Stomach (tissue), 4 donors: ENCODE data around the gene FAM229A.

Experiments used
- EP300 ChIP-seq: sonication (generic); formaldehyde crosslinking; IDR thresholded peaks from one replicate; pipeline ENCODE4 v1.6.1; 2017; ENCODE audit warnings: antibody characterized with exemption
- POLR2A ChIP-seq, 4 donors: fragments of 450-650 bp; IDR thresholded peaks; one replicate each; pipeline ENCODE4 v1.6.1; 2016; ENCODE audit warnings: antibody characterized with exemption in 4 of 4, control low read depth in 2 of 4, mild to moderate bottlenecking in 1 of 4, moderate library complexity in 1 of 4
- POLR2AphosphoS5 ChIP-seq, 3 donors: sonication (generic); formaldehyde crosslinking; IDR thresholded peaks; one replicate each; pipeline ENCODE4 v1.6.1; 2016; ENCODE audit warnings: antibody characterized with exemption in 3 of 3
- TF ChIP-seq, protein P1 (sequence below), 7 experiments: fragments of 450-650 bp in 4 of 7; fragments of 200-600 bp in 3 of 7; sonication (generic) in 3 of 7; IDR thresholded peaks; one replicate each; pipeline ENCODE4 v1.5.1; 2016 to 2019; ENCODE audit warnings: antibody characterized with exemption in 7 of 7, control low read depth in 2 of 7, mild to moderate bottlenecking in 1 of 7

DNA sequence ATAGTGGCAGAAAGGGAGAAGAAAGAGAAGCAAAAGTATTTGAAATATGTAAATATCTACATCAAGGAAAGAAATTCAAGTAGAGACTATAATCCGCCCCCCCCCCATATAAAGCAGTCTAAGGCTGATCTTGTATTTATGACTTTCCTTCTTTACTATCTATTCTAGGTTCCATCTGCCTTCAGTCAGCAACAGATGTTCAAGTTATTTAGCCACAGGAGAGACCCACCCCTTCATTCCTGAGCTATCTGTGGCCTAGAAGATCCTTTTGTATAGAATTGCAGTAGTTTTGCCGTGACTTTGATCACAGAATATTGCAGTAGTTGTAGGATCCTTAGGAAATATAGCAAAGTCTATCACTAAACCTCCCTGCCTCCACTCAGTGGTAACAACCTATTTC, 42.7 kb upstream of the FAM229A start:
- TF ChIP-seq, protein P1, sequence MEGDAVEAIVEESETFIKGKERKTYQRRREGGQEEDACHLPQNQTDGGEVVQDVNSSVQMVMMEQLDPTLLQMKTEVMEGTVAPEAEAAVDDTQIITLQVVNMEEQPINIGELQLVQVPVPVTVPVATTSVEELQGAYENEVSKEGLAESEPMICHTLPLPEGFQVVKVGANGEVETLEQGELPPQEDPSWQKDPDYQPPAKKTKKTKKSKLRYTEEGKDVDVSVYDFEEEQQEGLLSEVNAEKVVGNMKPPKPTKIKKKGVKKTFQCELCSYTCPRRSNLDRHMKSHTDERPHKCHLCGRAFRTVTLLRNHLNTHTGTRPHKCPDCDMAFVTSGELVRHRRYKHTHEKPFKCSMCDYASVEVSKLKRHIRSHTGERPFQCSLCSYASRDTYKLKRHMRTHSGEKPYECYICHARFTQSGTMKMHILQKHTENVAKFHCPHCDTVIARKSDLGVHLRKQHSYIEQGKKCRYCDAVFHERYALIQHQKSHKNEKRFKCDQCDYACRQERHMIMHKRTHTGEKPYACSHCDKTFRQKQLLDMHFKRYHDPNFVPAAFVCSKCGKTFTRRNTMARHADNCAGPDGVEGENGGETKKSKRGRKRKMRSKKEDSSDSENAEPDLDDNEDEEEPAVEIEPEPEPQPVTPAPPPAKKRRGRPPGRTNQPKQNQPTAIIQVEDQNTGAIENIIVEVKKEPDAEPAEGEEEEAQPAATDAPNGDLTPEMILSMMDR (IDR thresholded peaks at IDR 0.05): no peak
- no peak for TF ChIP-seq POLR2A (IDR thresholded peaks at IDR 0.05)
- no peak for TF ChIP-seq POLR2AphosphoS5 (IDR thresholded peaks at IDR 0.05)
- no peak for TF ChIP-seq EP300
